Transverse colon (tissue), 4 donors: Measurements from ENCODE around the gene KIAA0408.

ENCODE experiments used
- CTCF ChIP-seq, 5 experiments: fragments of 200-600 bp in 3 of 5; fragments of 450-650 bp in 2 of 5; sonication (generic) in 3 of 5; IDR thresholded peaks; 1 replicate in 2 of 5; 2 replicates in 3 of 5; pipeline ENCODE4 v1.5.1; 2016 to 2017; ENCODE audit warnings: antibody characterized with exemption in 5 of 5, inconsistent platforms in 3 of 5, mild to moderate bottlenecking in 2 of 5, moderate library complexity in 1 of 5
- EP300 ChIP-seq: sonication (generic); formaldehyde crosslinking; IDR thresholded peaks from one replicate; pipeline ENCODE4 v1.6.1; 2017; ENCODE audit warnings: antibody characterized with exemption, low read depth
- POLR2A ChIP-seq: fragments of 450-650 bp; IDR thresholded peaks from one replicate; pipeline ENCODE4 v1.6.1; 2016; ENCODE audit warnings: antibody characterized with exemption, mild to moderate bottlenecking, moderate library complexity
- POLR2AphosphoS5 ChIP-seq, 3 donors: sonication (generic); formaldehyde crosslinking; IDR thresholded peaks; one replicate each; pipeline ENCODE4 v1.6.1; 2016; ENCODE audit warnings: antibody characterized with exemption in 3 of 3

- no peak for TF ChIP-seq CTCF (IDR thresholded peaks at IDR 0.05)
- TF ChIP-seq EP300 = no peak
- no peak for TF ChIP-seq POLR2A
- no peak for TF ChIP-seq POLR2AphosphoS5 (IDR thresholded peaks at IDR 0.05)
Measured at GRCh38 chr6:127458817-127459216, 372 bp downstream of the KIAA0408 start.
